ENCODE results near the gene WWOX.

Gene WWOX

DNA sequence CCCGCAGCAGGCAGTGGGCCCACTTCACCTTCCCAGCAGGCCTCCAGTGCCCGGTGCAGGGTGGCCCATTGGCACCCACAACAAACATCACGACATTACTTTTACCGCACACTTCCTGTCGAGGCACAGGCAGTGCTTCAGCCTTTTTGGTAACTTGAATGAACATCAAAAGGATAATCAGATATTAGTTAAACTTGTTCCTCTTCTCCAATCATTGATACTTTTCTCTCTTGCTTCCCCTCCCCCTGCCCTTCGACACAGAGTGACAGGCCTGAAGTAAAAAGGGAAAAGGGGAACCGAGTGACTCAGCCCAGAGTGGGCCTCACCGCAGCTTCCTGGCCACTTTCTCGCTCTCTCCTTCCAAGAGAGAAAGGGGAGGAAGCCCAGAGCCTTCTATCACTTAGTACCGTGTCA lies 994.1 kb downstream of the WWOX start:
- Histone ChIP-seq H3K4me1 (ENCODE audit: control insufficient read depth, insufficient read depth, low read length, poor library complexity, severe bottlenecking) (peaks cover 6% of the 10 kb centered on the region), H3K4me3 (ENCODE audit: extremely low read depth, insufficient read depth, low read length, poor library complexity, severe bottlenecking) (no peak overlapping the region), H3K36me3 (ENCODE audit: control insufficient read depth, insufficient read depth, low read length) (no peaks in the 10 kb centered on the region), H3K9me3 (ENCODE audit: control insufficient read depth, low read length) (no peaks in the 10 kb centered on the region), H3K27ac (ENCODE audit: low read depth, low read length, severe bottlenecking) (no peak overlapping the region)
- 100% methylated on average over 1 to 2 of the region's 10 CpGs for WGBS, 2 experiments (ENCODE audit: insufficient coverage in 2 of 2)

GRCh38 chr16:79096246-79096645 lies 996.8 kb downstream of the WWOX start:
- Histone ChIP-seq H3K4me1 (ENCODE audit: control insufficient read depth, insufficient read depth, low read length, poor library complexity, severe bottlenecking) (peaks cover 6% of the 10 kb centered on the region), H3K9me3 (ENCODE audit: control insufficient read depth, low read length) (no peaks in the 10 kb centered on the region), H3K4me3 (ENCODE audit: extremely low read depth, insufficient read depth, low read length, poor library complexity, severe bottlenecking) (no peak overlapping the region), H3K36me3 (ENCODE audit: control insufficient read depth, insufficient read depth, low read length) (no peaks in the 10 kb centered on the region), H3K27ac (ENCODE audit: low read depth, low read length, severe bottlenecking) (no peak overlapping the region)
- WGBS, 2 experiments (ENCODE audit: insufficient coverage in 2 of 2) = 74 to 81% methylated on average over 7 of the region's 7 CpGs

DNA sequence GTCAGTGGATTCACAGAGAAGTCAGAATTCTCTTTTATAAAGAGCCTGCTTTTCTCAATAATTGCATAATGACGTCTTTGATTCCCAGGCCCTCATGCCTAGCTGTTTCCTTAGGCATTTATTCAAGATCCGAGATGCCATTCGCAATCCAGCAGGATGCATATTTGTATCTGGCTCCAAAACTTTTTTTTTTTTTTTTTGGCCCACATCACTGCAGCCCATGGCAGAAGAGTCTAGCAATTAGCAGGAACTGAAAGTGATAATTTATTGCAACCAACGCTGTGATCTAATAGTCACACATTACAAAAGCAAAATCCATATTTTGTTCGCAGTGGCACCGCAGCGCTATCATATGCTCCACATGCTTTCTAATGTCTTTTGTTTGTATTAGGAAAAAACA lies 997.7 kb downstream of the WWOX start:
- WGBS, 2 experiments (ENCODE audit: insufficient coverage in 2 of 2) = 76 to 85% methylated on average over 3 of the region's 7 CpGs
- H3K4me1 ChIP-seq (ENCODE audit: control insufficient read depth, insufficient read depth, low read length, poor library complexity, severe bottlenecking) = peaks cover 6% of the 10 kb centered on the region
- no peaks in the 10 kb centered on the region for H3K36me3 ChIP-seq (ENCODE audit: control insufficient read depth, insufficient read depth, low read length)
- H3K27ac ChIP-seq (ENCODE audit: low read depth, low read length, severe bottlenecking) = no peak overlapping the region
- H3K9me3 ChIP-seq (ENCODE audit: control insufficient read depth, low read length) = no peaks in the 10 kb centered on the region
- no peak overlapping the region for H3K4me3 ChIP-seq (ENCODE audit: extremely low read depth, insufficient read depth, low read length, poor library complexity, severe bottlenecking)

GRCh38 chr16:79097771-79098170 lies 998.3 kb downstream of the WWOX start:
- H3K4me1 ChIP-seq (ENCODE audit: control insufficient read depth, insufficient read depth, low read length, poor library complexity, severe bottlenecking) = peaks cover 6% of the 10 kb centered on the region
- WGBS, 2 experiments (ENCODE audit: insufficient coverage in 2 of 2) = 89 to 97% methylated on average over 7 of the region's 7 CpGs
- H3K4me3 ChIP-seq (ENCODE audit: extremely low read depth, insufficient read depth, low read length, poor library complexity, severe bottlenecking) = no peak overlapping the region
- no peaks in the 10 kb centered on the region for H3K36me3 ChIP-seq (ENCODE audit: control insufficient read depth, insufficient read depth, low read length)
- no peak overlapping the region for H3K27ac ChIP-seq (ENCODE audit: low read depth, low read length, severe bottlenecking)
- H3K9me3 ChIP-seq (ENCODE audit: control insufficient read depth, low read length) = no peaks in the 10 kb centered on the region

DNA sequence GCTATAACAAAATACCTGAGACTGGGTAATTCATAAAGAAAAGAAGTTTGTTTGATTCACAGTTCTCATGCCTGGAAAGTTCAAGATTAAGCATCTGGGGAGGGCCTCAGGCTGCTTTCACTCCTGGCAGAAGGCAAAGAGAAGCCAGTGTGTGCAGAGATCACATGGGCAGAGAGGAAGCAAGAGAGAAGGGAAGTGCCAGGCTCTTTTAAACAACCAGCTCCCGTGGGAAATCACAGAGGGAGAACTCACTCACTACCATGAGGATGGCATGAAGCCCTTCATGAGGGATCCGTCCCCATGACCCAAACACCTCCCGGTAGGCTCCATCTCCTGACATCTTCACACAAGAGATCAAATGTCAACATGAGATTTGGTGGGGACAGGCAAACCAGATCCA lies 999.5 kb downstream of the WWOX start:
- 100% methylated on average over 2 of the region's 3 CpGs for WGBS, 2 experiments (ENCODE audit: insufficient coverage in 2 of 2)
- no peak overlapping the region for H3K27ac ChIP-seq (ENCODE audit: low read depth, low read length, severe bottlenecking)
- H3K36me3 ChIP-seq (ENCODE audit: control insufficient read depth, insufficient read depth, low read length) = no peaks in the 10 kb centered on the region
- no peak overlapping the region for H3K4me3 ChIP-seq (ENCODE audit: extremely low read depth, insufficient read depth, low read length, poor library complexity, severe bottlenecking)
- H3K9me3 ChIP-seq (ENCODE audit: control insufficient read depth, low read length) = no peaks in the 10 kb centered on the region
- no peaks in the 10 kb centered on the region for H3K4me1 ChIP-seq (ENCODE audit: control insufficient read depth, insufficient read depth, low read length, poor library complexity, severe bottlenecking)

DNA sequence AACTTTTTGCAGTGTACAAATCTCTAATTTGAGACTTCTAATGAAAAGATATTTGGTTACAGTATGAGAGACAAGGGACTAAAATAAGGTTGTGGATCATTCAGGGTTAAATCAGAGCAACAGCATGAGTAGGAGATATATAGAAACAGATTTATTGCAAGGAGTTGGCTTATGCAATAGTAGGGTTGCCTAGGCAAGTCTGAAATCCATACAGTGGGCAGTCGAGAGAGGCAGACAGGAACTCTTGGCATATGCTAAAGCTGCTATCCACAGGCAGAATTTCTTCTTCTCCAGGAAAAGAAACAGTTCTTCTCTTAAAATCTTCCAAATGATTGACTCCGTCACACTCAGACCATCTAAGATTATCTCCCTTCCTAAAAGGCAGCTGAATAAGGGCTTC lies 1000.3 kb downstream of the WWOX start:
- Histone ChIP-seq H3K4me1 (ENCODE audit: control insufficient read depth, insufficient read depth, low read length, poor library complexity, severe bottlenecking) (no peaks in the 10 kb centered on the region), H3K9me3 (ENCODE audit: control insufficient read depth, low read length) (no peaks in the 10 kb centered on the region), H3K27ac (ENCODE audit: low read depth, low read length, severe bottlenecking) (no peak overlapping the region), H3K36me3 (ENCODE audit: control insufficient read depth, insufficient read depth, low read length) (no peaks in the 10 kb centered on the region), H3K4me3 (ENCODE audit: extremely low read depth, insufficient read depth, low read length, poor library complexity, severe bottlenecking) (no peak overlapping the region)
- 82 to 90% methylated on average over 2 of the region's 2 CpGs for WGBS, 2 experiments (ENCODE audit: insufficient coverage in 2 of 2)

DNA sequence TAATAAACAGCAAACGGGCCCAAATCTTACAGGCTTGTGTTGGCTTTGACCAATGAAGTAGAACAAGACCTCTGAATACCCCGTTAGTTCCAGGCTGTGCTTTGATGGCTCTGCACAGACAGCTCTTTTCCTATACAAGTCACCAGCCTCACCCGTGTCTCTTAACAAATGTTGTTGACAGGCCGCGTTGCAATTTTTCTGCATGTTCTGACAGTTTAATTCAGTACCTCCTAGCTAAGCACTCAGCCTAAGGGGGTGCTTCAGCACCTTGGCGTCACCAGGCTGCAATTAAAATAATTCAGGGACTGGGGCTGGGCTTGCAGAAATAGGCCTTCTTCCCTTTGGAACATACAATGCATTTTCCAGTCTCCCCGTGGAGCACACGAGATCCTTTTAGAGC lies 1001.0 kb downstream of the WWOX start:
- H3K9me3 ChIP-seq (ENCODE audit: control insufficient read depth, low read length) = no peaks in the 10 kb centered on the region
- no peak overlapping the region for H3K4me3 ChIP-seq (ENCODE audit: extremely low read depth, insufficient read depth, low read length, poor library complexity, severe bottlenecking)
- H3K36me3 ChIP-seq (ENCODE audit: control insufficient read depth, insufficient read depth, low read length) = no peaks in the 10 kb centered on the region
- H3K27ac ChIP-seq (ENCODE audit: low read depth, low read length, severe bottlenecking) = no peak overlapping the region
- WGBS, 2 experiments (ENCODE audit: insufficient coverage in 2 of 2) = 81 to 88% methylated on average over 4 to 7 of the region's 8 CpGs
- H3K4me1 ChIP-seq (ENCODE audit: control insufficient read depth, insufficient read depth, low read length, poor library complexity, severe bottlenecking) = no peaks in the 10 kb centered on the region

- Histone ChIP-seq H3K4me3 (ENCODE audit: extremely low read depth, insufficient read depth, low read length, poor library complexity, severe bottlenecking) (no peak overlapping the region), H3K36me3 (ENCODE audit: control insufficient read depth, insufficient read depth, low read length) (no peaks in the 10 kb centered on the region), H3K9me3 (ENCODE audit: control insufficient read depth, low read length) (no peaks in the 10 kb centered on the region), H3K4me1 (ENCODE audit: control insufficient read depth, insufficient read depth, low read length, poor library complexity, severe bottlenecking) (no peaks in the 10 kb centered on the region), H3K27ac (ENCODE audit: low read depth, low read length, severe bottlenecking) (no peak overlapping the region)
- WGBS, 2 experiments (ENCODE audit: insufficient coverage in 2 of 2) = 88 to 100% methylated on average over 3 of the region's 5 CpGs
Measured at GRCh38 chr16:79101491-79101890, 1002.0 kb downstream of the WWOX start.

GRCh38 chr16:79104567-79104966 lies 1005.1 kb downstream of the WWOX start:
- 58 to 63% methylated on average over 8 to 10 of the region's 10 CpGs for WGBS, 2 experiments (ENCODE audit: insufficient coverage in 2 of 2)
- Histone ChIP-seq H3K27ac (ENCODE audit: low read depth, low read length, severe bottlenecking) (no peak overlapping the region), H3K4me3 (ENCODE audit: extremely low read depth, insufficient read depth, low read length, poor library complexity, severe bottlenecking) (no peak overlapping the region), H3K36me3 (ENCODE audit: control insufficient read depth, insufficient read depth, low read length) (no peaks in the 10 kb centered on the region), H3K4me1 (ENCODE audit: control insufficient read depth, insufficient read depth, low read length, poor library complexity, severe bottlenecking) (no peaks in the 10 kb centered on the region), H3K9me3 (ENCODE audit: control insufficient read depth, low read length) (no peaks in the 10 kb centered on the region)

DNA sequence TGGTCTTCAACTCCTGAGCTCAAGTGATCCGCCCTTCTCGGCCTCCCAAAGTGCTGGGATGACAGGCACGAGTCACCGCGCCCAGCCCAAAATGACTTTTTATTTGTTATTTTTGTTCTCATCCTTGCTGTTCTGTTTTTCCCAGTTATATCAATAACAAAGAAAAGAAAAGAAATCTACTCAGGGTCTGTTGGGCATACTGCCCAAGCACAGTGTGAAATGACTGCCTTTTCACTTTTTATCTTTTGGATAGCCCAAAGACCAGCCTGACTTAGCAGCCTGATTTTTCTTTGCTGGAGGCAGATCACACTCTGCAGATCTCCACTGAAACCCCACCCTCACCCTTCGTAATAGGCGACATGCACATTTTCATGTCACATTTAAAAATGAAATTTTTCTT lies 1007.8 kb downstream of the WWOX start:
- WGBS, 2 experiments (ENCODE audit: insufficient coverage in 2 of 2) = 85 to 91% methylated on average over 4 to 6 of the region's 7 CpGs
- Histone ChIP-seq H3K9me3 (ENCODE audit: control insufficient read depth, low read length) (no peaks in the 10 kb centered on the region), H3K4me3 (ENCODE audit: extremely low read depth, insufficient read depth, low read length, poor library complexity, severe bottlenecking) (no peak overlapping the region), H3K36me3 (ENCODE audit: control insufficient read depth, insufficient read depth, low read length) (no peaks in the 10 kb centered on the region), H3K4me1 (ENCODE audit: control insufficient read depth, insufficient read depth, low read length, poor library complexity, severe bottlenecking) (no peaks in the 10 kb centered on the region), H3K27ac (ENCODE audit: low read depth, low read length, severe bottlenecking) (no peak overlapping the region)

GRCh38 chr16:79109771-79110170 lies 1010.3 kb downstream of the WWOX start:
- no peaks in the 10 kb centered on the region for H3K9me3 ChIP-seq (ENCODE audit: control insufficient read depth, low read length)
- no peaks in the 10 kb centered on the region for H3K4me1 ChIP-seq (ENCODE audit: control insufficient read depth, insufficient read depth, low read length, poor library complexity, severe bottlenecking)
- no peak overlapping the region for H3K4me3 ChIP-seq (ENCODE audit: extremely low read depth, insufficient read depth, low read length, poor library complexity, severe bottlenecking)
- 89 to 92% methylated on average over 3 to 5 of the region's 5 CpGs for WGBS, 2 experiments (ENCODE audit: insufficient coverage in 2 of 2)
- H3K36me3 ChIP-seq (ENCODE audit: control insufficient read depth, insufficient read depth, low read length) = no peaks in the 10 kb centered on the region
- H3K27ac ChIP-seq (ENCODE audit: low read depth, low read length, severe bottlenecking) = no peak overlapping the region
